22Rv1 (cell line): ENCODE results near the gene MAEA.

Experiments used
- CTCF ChIP-seq: fragments of 450-650 bp; IDR thresholded peaks from 2 replicates; pipeline ENCODE4 v1.5.1; 2017; ENCODE audit warnings: mild to moderate bottlenecking
- ZFX ChIP-seq: fragments of 450-650 bp; IDR thresholded peaks from 2 replicates; pipeline ENCODE4 v1.6.1; 2017; ENCODE audit warnings: antibody characterized with exemption, borderline replicate concordance

GRCh38 chr4:1373892-1374705 is 84.4 kb downstream of the MAEA start:
- TF ChIP-seq CTCF (no peak), ZFX (no peak)
